ENCODE measurements around the gene FMN1. TPM values are rescaled to one million over a fixed set of nuclear protein-coding genes. Genes with fewer than 3 reads are reported as not detected.

The FMN1 gene
- total and polyA plus RNA-seq, 2 of the 8 experiments (the other 6 are each of a cell fraction or from before 2014, with no cell fraction given) = 0.27 to 3.7 TPM

DNA sequence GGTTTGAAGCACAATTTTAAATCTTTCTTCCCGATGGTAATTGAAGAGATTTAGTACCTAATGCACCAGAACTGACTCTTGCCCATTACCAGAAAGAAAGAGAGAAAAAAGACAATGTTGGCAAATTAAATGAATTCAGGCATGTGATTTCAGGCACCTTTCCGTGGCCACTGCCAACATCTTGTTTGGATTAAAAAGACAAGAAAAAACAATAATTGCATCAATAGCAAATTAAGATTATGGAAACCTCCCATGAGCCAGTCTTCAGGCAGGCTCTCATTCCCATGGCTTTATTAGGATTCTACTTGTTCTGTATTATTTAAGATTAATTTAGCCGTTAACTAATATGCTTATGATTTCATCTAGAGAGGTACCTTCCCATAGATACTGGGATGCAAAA is 283.7 kb downstream of the FMN1 start:
- Histone ChIP-seq H2BK12ac (ENCODE audit: low read depth, low read length) (no peak overlapping the region), H3K79me2 (ENCODE audit: control insufficient read depth in 1 of 2, insufficient read depth in 2 of 2, low read length in 2 of 2) (no peaks in the 10 kb centered on the region), H2BK120ac (replicated peaks; ENCODE audit: low read depth, low read length) (no peak overlapping the region), H2BK5ac (ENCODE audit: low read depth, low read length) (no peak overlapping the region), H3K18ac (ENCODE audit: extremely low read depth, low read length) (no peak overlapping the region), H4K91ac (replicated peaks; ENCODE audit: insufficient read length, low read length) (no peak overlapping the region), H2AFZ (ENCODE audit: low read length) (no peak overlapping the region), H3K23me2 (ENCODE audit: low read depth, low read length) (no peaks in the 10 kb centered on the region), H3K79me1 (ENCODE audit: low read depth, low read length) (no peaks in the 10 kb centered on the region), H2AK5ac (ENCODE audit: low read depth, low read length) (no peak overlapping the region), H3K56ac (replicated peaks; ENCODE audit: insufficient read length, low read depth, low read length) (no peak overlapping the region), H4K8ac (ENCODE audit: extremely low read depth, insufficient read depth, low read length) (no peak overlapping the region), H3K23ac (ENCODE audit: insufficient read length) (no peak overlapping the region), H3K27me3 (replicated peaks in 1 of 4; ENCODE audit: control insufficient read depth in 3 of 4, extremely low read depth in 1 of 4, insufficient read depth in 3 of 4, low read length in 3 of 4) (no peaks in the 10 kb centered on the region), H3K9me3 (ENCODE audit: insufficient read depth in 2 of 2, low read depth in 1 of 2, low read length in 1 of 2) (no peaks in the 10 kb centered on the region), H3K4me3 (ENCODE audit: extremely low read depth in 1 of 4, insufficient read depth in 2 of 4, low read depth in 3 of 4, low read length in 4 of 4) (no peak overlapping the region), H3K9ac (replicated peaks in 1 of 4; ENCODE audit: extremely low read depth in 1 of 4, low read depth in 3 of 4, low read length in 3 of 4) (no peak overlapping the region), H3K36me3 (ENCODE audit: control insufficient read depth in 2 of 4, insufficient read depth in 4 of 4, low read length in 3 of 4) (no peaks in the 10 kb centered on the region), H3K27ac (ENCODE audit: low read depth, low read length) (no peak overlapping the region), H3K4me2 (ENCODE audit: insufficient read depth in 1 of 2, low read depth in 2 of 2, low read length in 2 of 2) (no peak overlapping the region), H2BK15ac (ENCODE audit: low read length) (no peak overlapping the region), H4K20me1 (replicated peaks in 1 of 2; ENCODE audit: control insufficient read depth in 1 of 2, insufficient read depth in 2 of 2, low read length in 2 of 2) (no peaks in the 10 kb centered on the region), H3K4ac (replicated peaks; ENCODE audit: insufficient read length, low read depth, low read length) (no peak overlapping the region), H4K5ac (ENCODE audit: insufficient read length, low read depth, low read length) (no peak overlapping the region), H3K14ac (ENCODE audit: insufficient read length) (no peak overlapping the region), H3K4me1 (replicated peaks in 1 of 4; ENCODE audit: control insufficient read depth in 3 of 4, insufficient read depth in 4 of 4, low read length in 3 of 4) (peaks cover 0 to 4% (median 0%) of the 10 kb centered on the region in 4 experiments; a peak in 2 of 7 replicates), H2BK20ac (ENCODE audit: low read length) (no peak overlapping the region)
- 90% methylated on average over 3 of the region's 3 CpGs; no CpG with 5 or more reads in 1 of the 2 experiments for WGBS, 2 experiments (ENCODE audit: extremely low coverage in 1 of 2, insufficient coverage in 1 of 2, insufficient read length in 1 of 2, insufficient replicate concordance in 2 of 2, low coverage in 1 of 2, low lambda C conversion rate in 2 of 2, missing lambda C conversion rate in 1 of 2)
- FAIRE-seq = no peak
- ChIA-PET POLR2A (ENCODE audit: partially characterized antibody) (no interaction called here), CTCF (ENCODE audit: partially characterized antibody) (interaction anchor here (1.0 to 2.4 kb wide), 3 partner anchors 8 to 66 kb away, joined by 3 to 7 read pairs (median 3); no protein-coding TSS in a partner anchor)
- DNase-seq (ENCODE audit: low read depth in 1 of 2, low spot score in 2 of 2) = no peak
- no peak for TF ChIP-seq SIX5 (IDR thresholded peaks at IDR 0.05; ENCODE audit: low read depth, low read length)
- TF ChIP-seq JUND (IDR thresholded peaks at IDR 0.05; ENCODE audit: low read length) = no peak
- TF ChIP-seq, protein P1, sequence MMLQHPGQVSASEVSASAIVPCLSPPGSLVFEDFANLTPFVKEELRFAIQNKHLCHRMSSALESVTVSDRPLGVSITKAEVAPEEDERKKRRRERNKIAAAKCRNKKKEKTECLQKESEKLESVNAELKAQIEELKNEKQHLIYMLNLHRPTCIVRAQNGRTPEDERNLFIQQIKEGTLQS (IDR thresholded peaks at IDR 0.05; ENCODE audit: insufficient read depth, low read depth, low read length) = no peak
- no peak for TF ChIP-seq CREB1 (IDR thresholded peaks at IDR 0.05)
- TF ChIP-seq CBX8 (IDR thresholded peaks at IDR 0.05; ENCODE audit: borderline replicate concordance, low read depth, low read length) = no peak
- TF ChIP-seq CTBP2 (IDR thresholded peaks at IDR 0.05; ENCODE audit: borderline replicate concordance, insufficient read depth, insufficient read length, low read length) = no peak
- no peak for TF ChIP-seq SP1 (IDR thresholded peaks at IDR 0.05; ENCODE audit: low read depth, low read length)
- TF ChIP-seq SAP30 (IDR thresholded peaks at IDR 0.05; ENCODE audit: insufficient read depth, insufficient replicate concordance, low read length) = no peak
- TF ChIP-seq, protein P2, sequence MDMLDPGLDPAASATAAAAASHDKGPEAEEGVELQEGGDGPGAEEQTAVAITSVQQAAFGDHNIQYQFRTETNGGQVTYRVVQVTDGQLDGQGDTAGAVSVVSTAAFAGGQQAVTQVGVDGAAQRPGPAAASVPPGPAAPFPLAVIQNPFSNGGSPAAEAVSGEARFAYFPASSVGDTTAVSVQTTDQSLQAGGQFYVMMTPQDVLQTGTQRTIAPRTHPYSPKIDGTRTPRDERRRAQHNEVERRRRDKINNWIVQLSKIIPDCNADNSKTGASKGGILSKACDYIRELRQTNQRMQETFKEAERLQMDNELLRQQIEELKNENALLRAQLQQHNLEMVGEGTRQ (IDR thresholded peaks at IDR 0.05; ENCODE audit: low read length) = no peak
- no peak for TF ChIP-seq CBX5 (IDR thresholded peaks at IDR 0.05; ENCODE audit: low read depth, low read length)
- TF ChIP-seq CEBPB (IDR thresholded peaks at IDR 0.05; ENCODE audit: low read depth, low read length) = no peak
- TF ChIP-seq TBP (IDR thresholded peaks at IDR 0.05; ENCODE audit: low read depth, low read length) = no peak
- TF ChIP-seq RXRA (IDR thresholded peaks at IDR 0.05; ENCODE audit: insufficient read depth, low read depth, low read length) = no peak
